DMS 273 (cell line): ENCODE results near the gene C18orf63.

Source experiments
- DNase-seq: peaks from one replicate; lab custom pipeline; 2025; ENCODE audit not compliant: unreplicated experiment; lab: John Stamatoyannopoulos, UW

Gene C18orf63

DNA sequence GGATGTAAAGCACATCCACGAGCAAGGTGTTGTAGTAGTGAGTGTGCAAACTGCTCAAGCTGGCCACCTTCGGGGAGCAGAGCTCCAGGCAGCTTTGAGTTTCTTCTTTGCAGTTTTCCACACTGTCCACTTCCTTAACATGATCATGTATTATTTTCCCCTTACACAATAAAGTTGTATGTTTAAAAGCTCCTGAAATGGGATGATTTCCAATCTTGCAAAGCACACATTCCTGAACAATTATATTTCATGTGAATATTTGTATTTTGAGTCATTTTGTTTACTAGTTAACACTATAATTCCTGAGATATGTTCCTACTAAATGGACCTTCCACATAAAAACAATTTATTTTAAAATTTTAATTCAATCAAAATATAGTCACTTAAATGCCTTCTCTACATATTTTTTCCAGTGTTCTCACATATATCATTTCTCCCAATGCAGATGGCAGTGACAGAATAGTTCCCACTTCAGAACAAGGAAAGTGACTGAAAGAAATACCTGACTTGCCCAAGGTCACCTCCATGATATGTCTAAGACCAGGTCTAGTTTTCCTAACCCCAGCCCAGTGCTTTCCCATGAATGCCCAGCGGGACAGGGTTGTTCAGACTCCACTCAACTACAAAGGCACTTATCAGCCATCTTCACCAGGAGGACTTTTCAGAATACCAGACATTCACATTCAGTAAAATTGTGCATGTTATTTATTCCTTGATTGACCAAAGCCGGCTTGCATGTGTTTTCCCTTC is 29.4 kb upstream of the C18orf63 start:
- DNase-seq: no peak

DNA sequence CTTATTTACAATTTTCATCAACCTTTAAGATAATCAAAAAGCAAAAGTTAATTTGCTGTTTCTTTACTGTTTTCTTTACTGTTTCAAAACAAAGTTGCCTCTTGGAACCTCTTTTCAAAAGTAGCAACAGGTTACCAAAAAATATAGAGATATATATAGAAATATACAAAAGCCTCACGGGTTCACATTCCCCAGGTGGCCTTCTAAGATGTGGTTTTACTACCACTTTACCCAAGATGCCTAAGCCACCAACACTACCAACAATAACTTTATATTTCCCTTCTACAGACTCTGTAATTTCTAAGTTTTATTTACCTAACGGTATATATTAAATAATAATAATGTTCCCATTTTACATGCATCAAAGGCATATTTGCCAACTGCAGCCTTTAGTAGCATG is 28.8 kb upstream of the C18orf63 start:
- DNase-seq: no peak

DNA sequence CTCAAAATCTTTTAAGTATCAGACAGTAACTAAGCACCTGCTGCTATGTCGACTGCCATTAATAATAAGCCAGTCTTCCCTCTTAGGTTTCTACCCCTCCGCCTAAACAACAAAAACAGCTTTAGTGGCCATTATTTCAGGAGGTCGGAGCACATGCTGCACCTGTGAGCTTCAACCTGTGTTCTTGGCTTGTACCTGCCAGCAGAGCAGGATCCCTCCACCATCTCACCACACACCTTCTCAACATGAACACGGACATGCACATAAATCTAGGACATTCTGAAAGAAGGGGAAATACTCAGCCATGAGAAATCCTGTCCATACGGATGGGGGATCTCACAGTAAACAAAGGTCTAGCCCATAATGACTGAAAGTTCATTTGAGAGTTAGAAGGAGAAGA is 27.6 kb upstream of the C18orf63 start:
- DNase-seq: no peak

DNA sequence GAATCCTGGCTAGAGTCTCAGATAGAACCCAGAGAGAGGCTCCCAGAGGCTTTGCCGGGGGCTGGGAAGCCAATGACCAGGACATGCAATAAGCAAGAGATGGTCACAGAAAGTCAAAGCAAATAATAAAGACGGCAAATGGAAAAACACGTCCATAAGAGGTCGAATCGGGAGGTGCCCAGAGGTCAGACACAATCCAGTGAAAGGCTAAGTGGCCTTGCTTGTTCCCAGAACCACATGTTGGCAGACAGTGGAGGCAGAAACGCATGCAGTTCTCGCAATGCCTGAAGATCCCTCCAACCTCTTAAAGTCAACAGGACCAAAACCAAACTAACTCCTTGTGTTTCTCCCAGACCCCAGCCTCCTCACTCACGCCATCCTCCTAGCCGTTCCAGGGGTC is 26.9 kb upstream of the C18orf63 start:
- no peak for DNase-seq

DNA sequence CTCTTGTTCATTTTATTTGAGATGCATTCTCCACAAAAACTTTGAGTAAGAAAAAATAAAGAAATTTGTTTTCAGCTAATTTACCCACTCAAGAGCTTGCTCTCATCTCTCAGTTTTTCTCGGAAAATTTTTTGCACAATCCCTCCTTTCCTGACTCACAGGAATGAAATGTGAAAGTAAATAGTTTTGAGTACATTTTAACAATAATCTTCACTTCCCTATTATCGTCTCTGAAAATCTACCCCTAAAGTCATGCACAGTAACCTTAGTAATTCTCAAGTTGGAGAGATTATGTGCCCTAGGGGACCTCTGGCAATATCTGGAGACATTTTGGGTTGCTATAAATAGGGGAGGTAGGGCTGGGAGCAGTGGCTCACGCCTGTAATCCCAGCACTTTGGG is 26.5 kb upstream of the C18orf63 start:
- DNase-seq: no peak

DNA sequence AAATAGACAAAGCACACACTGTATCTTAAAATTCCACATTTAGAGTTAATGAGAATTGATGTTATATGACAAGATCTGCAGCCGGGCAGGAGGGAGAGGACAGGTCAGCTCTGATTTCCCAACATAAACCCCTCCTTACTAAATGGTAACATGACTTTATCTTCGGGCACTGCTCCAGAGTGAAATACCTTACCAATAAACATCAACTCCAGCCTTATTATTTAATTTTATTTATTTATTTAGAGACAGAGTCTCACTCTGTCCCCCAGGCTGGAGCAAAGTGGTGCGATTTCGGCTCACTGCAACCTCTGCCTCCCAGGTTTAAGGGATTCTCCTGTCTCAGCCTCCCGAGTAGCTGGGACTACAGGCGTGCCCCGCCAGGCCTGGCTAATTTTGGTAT is 25.6 kb upstream of the C18orf63 start:
- DNase-seq: no peak

DNA sequence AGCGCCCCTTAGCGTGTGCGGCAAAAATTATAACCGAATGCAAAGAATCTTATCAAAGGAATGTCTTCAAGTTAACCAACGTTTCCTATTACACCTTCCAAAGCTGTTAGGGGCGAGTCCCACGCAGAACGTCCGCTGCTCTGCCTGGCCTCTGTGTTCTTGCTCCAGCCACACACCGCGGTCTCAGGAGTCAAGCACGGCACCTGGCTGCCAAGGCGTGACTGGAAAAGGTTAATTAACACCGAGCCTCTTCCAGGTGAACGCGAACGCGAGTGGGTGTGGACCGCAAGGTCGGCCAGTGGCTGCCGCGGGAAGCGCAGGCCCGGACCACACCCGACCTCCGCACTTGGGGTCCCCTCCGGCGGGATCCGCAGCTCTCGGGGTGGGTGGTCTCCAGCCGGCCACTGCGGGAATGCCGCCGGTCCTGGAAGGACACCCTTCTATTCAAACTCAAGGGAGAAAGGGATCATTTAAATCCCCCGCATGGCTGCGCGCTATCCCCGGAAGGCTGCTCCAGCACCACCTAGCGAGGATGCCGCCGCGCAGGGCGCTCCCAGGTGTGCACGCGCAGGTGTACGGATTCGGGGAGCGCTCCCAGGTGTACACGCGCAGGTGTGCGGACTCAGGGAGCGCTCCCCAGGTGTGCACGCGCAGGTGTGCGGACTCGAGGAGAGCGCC is 24.7 kb upstream of the C18orf63 start:
- no peak for DNase-seq

DNA sequence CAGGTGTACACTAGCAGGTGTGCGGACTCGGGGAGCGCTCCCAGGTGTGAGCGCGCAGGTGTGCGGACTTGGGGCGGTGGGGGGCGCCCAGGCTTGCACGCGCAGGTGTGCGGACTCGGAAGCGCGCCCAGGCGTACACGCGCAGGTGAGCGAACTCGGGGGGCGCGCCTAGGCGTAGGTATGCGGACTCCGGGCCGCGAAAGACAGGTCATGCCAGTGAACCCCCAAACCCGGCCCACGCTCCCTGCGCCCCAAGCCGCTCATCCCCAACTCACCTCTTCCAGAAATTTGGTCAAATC is 24.2 kb upstream of the C18orf63 start:
- no peak for DNase-seq

DNA sequence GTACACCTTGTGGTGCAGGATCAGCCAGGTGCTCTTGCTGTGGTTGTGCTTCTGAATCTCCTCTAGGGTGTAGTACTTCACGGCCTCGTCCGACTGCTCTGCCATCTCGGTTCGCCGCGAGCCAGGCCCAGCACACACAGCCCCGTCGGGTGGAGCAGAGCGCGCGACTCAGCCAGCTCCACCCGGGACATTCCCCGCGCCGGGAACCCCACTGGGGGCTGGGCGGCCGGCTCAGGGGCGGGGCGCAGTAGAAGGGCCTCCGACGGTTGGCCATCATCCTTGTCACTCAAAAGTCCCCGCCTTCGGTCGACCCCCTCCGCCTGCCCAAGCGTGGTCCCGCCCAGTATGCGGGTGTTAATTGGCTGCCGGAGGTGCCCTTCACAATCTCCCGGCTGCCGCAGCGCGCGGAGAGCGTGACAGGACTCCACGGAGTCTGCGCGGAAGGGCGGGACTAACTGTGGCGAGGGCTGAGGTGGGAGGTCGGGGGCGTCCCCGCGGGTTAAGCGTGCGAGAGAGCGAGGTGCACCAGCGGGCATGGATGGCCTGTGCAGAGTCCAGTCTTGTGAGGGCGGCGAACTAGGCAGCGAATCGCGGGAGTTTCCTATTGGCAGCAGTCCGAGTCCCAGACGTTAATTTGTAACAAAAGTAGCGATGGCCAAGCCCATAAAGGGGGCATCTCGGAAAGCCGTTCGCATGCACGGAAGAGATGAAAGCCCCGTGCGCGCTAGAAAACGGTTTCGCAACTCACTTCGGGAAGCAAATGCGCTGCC is 23.7 kb upstream of the C18orf63 start, which contains the start of gene CYB5A:
TSS of gene CYB5A (minus strand) at position 193 of the 770 bp plus-strand sequence. CDS start at position 105, 88 bp downstream.
- DNase-seq: peak; percentile 98

DNA sequence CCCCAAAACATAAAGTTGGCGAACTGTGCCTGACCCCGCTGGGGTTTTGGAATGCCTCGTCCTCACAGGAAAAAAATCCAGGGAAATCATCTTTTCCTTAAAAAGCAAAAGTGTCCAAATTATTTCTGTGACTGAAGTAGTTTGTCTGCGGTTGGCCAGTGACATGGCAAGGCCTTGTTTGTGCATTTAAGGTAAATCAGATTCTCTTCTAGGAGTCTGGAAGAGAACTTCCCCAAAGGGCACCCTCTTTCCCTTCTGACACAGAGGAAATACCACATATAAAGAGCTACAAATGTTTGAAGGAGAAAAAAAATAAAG is 23.1 kb upstream of the C18orf63 start:
- no peak for DNase-seq

DNA sequence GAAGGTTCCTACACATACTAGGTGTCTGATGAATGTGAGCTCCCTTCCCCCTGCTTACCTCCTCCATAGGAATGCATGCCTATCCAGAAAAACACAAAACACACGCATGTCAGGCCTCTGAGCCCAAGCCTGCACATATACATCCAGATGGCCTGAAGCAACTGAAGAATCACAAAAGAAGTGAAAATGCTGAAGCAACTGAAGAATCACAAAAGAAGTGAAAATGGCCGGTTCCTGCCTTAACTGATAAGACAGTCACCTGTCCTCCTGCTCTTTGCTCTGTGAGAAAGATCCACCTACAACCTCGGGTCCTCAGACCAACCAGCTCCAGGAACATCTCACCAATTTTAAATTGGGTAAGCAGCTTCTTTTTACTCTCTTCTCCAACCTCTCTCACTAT is 22.7 kb upstream of the C18orf63 start:
- peak; percentile 9 for DNase-seq

DNA sequence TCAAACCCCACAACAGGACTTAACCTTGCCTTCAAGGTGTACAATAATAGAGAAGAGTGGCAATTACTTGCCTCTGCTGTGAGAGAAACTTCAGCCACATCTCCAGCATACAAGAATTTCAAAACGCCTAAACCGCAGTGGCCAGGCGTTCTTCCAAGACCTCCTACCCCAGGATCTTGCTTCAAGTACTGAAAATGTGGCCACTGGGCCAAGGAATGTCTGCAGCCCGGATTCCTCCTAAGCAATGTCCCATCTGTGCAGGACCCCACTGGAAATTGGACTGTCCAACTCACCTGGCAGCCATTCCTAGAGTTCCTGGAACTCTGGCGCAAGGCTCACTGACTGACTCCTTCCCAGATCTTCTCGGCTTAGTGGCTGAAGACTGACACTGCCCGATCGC is 21.1 kb upstream of the C18orf63 start:
- DNase-seq: no peak

DNA sequence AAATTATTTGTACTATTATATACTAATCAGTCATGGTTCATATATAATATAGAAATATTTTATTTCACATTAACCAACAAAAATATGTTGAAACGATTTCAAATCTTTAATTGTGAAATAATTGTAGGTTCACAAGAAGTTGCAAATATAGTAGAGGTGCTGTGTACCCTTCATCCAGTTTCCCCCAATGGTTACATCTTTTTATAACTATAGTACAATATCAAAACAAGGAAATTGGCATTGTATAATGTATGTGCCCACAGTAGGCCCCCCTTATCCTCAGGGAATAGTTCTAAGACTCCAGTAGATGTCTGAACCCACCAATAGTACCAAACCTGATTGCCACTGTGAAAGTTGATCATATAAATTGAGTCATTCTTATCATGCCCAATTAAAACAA is 16.5 kb upstream of the C18orf63 start:
- no peak for DNase-seq

DNA sequence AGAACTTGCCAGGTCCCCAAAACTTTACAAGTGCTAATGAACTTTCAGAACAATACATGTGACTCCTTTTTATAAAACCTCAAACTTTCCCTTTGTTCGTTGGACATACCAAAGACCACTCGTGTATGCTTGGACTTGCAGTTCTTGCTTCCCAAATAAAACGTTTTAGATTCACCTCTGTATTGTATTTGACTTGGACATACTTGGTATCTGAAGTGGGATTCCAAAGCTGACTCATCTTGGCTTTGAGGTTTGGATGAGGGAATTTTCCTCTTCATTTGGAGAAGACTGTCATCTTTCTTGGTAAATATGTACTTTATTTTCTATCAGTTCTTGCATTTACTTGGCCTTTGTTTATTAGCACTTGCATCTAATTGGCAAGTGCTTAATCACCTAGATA is 15.9 kb upstream of the C18orf63 start:
- DNase-seq: no peak

DNA sequence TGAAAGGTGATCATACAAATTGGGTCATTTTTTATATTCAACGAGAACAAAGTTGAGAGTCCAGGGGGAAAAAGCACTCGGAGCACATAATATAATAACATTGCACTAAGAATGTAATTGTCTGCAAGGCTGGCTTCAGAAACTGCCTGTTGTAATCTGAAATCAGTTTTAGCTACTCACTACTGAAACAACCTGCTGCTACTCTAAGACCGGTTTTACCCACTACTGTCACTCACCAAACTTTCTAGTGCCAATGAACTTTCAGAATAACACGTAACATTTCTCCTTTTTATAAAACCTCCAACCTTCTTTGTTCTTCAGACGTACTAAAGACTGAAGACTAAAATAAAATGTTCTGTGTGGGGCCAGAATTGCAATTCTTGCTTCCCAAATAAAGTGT is 12.3 kb upstream of the C18orf63 start:
- DNase-seq: no peak

DNA sequence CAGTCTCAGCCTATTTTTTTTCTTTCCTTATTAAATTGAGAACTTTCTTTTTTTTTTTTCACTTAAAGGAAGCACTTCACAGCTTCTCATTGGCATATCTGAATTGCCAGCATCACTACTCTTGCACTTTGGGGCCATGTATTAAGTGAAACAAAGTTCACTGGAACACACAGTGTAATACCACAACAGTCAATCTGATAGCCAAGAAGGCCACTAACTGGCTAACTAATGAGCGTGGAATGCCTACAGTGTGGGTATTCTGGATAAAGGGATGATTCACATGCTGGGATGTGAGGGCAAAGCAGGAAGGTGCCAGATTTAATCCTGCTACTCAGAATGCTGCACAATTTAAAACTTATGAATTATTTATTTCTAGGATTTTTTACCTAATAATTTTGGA is 11.7 kb upstream of the C18orf63 start:
- no peak for DNase-seq

DNA sequence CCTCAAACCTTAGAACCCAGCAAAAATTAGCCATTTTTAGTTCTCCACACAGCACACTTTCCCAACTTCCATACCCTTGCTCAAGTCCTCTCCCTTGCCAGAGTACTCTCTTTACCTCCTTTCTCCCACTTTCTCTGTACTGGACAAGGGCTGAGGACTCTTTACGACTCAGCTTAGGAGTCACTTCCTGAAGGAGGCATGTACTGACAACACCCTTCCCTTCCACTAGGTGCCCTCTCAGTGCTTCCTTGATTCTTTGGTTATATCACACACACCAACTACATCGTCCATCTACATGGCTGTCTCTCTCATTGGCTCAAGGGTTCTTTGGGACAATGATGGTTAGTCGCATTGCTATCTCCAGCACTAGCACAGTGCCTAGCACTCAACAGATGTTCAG is 5.2 kb upstream of the C18orf63 start:
- peak; percentile 34 for DNase-seq

DNA sequence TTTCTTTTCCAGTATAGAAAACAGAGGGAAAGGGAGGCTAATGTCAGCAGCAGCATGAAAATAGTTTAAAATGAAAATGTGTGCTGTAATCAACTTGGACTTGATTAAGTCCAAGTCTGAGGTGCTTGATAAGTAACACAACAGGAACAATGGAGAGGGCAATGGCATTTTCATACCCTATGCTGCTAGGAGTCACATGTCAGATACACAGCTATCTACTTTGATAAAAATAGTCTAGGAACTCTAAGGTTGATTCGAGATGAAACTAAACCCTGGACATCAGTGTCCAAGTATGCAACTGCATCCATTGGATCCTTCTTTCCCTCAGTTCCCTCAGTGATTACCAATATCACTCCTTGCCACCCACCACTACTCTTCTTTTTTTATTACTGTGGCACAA is 4.6 kb upstream of the C18orf63 start:
- no peak for DNase-seq

DNA sequence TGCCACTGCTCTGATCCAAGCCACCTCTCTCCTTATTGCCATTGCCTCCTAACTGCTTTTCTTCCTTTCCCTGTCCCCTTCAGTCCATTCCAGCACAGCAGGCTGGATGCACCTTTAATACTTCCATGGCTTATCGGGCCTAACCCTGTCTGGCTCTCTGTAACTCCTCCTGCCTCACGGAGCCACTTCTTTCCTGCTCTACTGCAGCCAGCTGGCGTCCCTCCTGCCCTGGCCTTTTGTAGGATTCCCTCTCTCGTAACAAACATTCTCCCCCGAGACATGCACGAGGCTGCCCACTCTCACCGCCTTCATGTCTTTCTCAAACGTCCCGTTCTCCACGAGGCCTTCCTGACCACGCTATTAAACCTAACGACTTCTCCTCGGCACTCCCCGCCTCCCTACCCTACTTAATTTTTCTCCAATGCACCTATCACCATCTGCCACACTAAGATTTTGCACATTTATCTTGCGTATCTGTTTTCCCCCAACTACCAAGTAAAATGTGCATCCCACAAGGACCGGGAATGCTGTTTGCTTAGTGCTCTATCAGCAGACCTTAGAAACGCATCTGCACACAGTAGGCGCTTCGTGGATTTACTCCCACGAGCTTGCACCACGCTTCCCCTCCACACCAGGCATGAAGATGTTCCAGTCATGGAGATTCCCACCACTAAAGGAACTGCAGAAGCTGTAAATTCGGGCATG is 728 bp upstream of the C18orf63 start:
- DNase-seq: no peak

DNA sequence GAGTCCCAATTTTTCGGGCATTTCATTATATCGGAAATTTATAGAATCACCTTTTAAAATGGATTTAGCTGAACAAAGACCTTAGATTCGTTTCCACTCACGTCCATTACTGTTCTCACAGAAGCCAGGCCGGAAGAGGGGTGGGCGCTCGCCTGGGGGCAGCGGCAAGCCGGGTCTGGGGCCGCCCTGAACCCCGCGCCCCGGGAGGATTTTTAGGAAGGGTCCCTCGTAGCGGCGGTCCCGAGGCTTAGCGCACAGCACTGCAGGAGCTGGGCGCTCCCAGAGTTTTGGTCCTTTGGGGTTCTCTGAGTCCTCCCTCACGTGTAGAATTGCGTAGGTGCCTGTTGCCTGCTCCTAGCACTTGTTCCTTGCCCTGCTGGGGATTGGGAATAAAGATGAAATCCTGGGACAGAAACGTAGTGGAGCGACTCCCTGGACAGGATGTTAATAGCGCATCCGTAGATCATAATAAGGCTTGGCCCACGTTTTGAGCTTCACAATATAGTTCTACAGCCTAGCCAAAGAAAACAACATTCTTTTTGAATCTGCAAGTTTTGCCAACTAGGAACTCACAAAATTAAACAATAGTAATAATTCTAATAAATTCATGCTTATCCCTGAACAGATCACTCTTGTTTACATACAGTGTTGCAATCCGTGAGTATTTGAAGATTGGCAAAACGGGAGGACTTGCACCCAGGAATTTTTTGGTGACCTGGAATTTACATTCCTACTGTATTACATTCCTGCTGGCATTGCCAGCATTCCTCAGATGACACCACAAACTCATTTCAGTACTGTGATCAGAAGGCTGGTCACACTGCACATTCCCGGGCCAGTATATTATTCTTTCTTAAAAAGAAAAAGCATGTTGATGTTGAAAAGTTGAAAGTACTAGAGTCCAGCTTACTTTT is 875 bp downstream of the C18orf63 start:
- DNase-seq: no peak

DNA sequence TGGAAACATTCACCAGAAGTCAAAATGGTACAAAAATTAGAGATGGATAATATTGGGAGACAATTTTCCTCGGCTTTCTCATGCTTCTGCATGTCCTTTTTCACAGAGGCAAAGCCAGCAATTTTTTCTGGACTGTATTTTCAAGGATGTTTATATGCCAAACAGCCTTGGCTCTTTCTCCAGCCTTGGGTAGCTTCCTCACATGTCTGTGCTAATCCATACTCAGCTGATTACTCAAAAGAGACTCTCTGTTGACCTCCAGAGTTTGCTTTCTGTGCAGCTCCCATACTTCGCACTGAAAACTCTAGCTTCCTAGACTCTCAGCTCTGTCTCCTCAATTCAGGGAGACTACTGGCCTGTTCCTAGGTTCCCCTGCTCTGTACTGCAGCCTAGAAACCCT is 10.6 kb downstream of the C18orf63 start:
- DNase-seq: no peak
